HepG2 (cell line): ENCODE data around the gene AHCYL2. TPM values are rescaled to one million over a fixed set of nuclear protein-coding genes. Genes with fewer than 3 reads are reported as not detected.

Source experiments
- ATAC-seq: fragments of 200-7000 bp; cut with Tn5 transposase; 3 replicates; pipeline ENCODE4 v1.9.1; 2020; ENCODE audit warnings: mild to moderate bottlenecking, moderate library complexity
- BruUV-seq: library from RNA; stranded (reverse); fragments of 400-500 nt; replicated peaks from 2 replicates; lab custom pipeline; 2021; lab: Mats Ljungman, UMichigan
- CTCF ChIA-PET: fragments of 300-600 bp; formaldehyde crosslinking; extraction: SDS; loops from one replicate; lab custom pipeline; 2021; ENCODE audit warnings: low total read pairs, inconsistent platforms, low intra/inter-chr PET ratio; lab: Yijun Ruan, JAX
- POLR2A ChIA-PET: fragments of 350-600 bp; sonication (Branson Sonifier 250); formaldehyde crosslinking; loops from one replicate; lab custom pipeline; 2020; ENCODE audit warnings: antibody characterized with exemption, inconsistent platforms; lab: Yijun Ruan, JAX
- DNase-seq: peaks from one replicate; pipeline ENCODE4 v3.0.0-alpha.2; 2015; ENCODE audit warnings: low spot score
- FAIRE-seq: peaks from 3 replicates; lab custom pipeline; 2011; peaks lifted over from hg19 to GRCh38; lab: Jason Lieb, UNC
- H2AFZ ChIP-seq: one replicate; pipeline ENCODE4 v1.6.1; 2011; ENCODE audit warnings: low read length, inconsistent platforms
- H3K27ac ChIP-seq: fragments of 300-600 bp; 3 replicates; pipeline ENCODE4 v1.8.0; 2011; ENCODE audit warnings: mixed run types, mild to moderate bottlenecking, mixed read lengths, low read length, inconsistent platforms; ENCODE audit not compliant: insufficient read depth; ENCODE audit errors: extremely low read length
- H3K27me3 ChIP-seq, 2 experiments: fragments of 200-600 bp in 1 of 2; 2 replicates in 1 of 2; 3 replicates in 1 of 2; pipeline versions ENCODE4 v1.6.0 to v1.8.0; 2011; ENCODE audit warnings: low read length in 2 of 2, mild to moderate bottlenecking in 2 of 2, moderate library complexity in 2 of 2, inconsistent platforms in 1 of 2; ENCODE audit not compliant: insufficient read depth in 2 of 2, control insufficient read depth in 1 of 2
- H3K36me3 ChIP-seq, 2 experiments: fragments of 200-600 bp in 1 of 2; replicated peaks in 1 of 2; 2 replicates in 1 of 2; 3 replicates in 1 of 2; pipeline versions ENCODE4 v1.5.1 to v1.8.0; 2011; ENCODE audit warnings: low read length in 2 of 2, inconsistent platforms in 1 of 2; ENCODE audit not compliant: insufficient read depth in 2 of 2, control insufficient read depth in 1 of 2
- H3K4me1 ChIP-seq: 2 replicates; pipeline ENCODE4 v1.5.1; 2012; ENCODE audit warnings: low read length, inconsistent platforms; ENCODE audit not compliant: insufficient read depth
- H3K4me2 ChIP-seq: 2 replicates; pipeline ENCODE4 v1.6.0; 2011; ENCODE audit warnings: low read depth, low read length, inconsistent platforms
- H3K4me3 ChIP-seq, 3 experiments: fragments of 200-600 bp in 1 of 3; sonication (generic), shearing (Covaris generic) in 1 of 3; replicated peaks in 1 of 3; 2 replicates each; pipeline ENCODE4 v1.5.1; 2011 to 2016; ENCODE audit warnings: low read length in 3 of 3, inconsistent platforms in 2 of 3, low read depth in 2 of 3, mild to moderate bottlenecking in 2 of 3, control low read depth in 1 of 3, mixed read lengths in 1 of 3; ENCODE audit not compliant: insufficient read depth in 1 of 3
- H3K79me2 ChIP-seq: one replicate; pipeline ENCODE4 v1.6.1; 2011; ENCODE audit warnings: low read length, inconsistent platforms; ENCODE audit not compliant: insufficient read depth
- H3K9ac ChIP-seq: 2 replicates; pipeline ENCODE4 v1.6.0; 2011; ENCODE audit warnings: mild to moderate bottlenecking, low read depth, low read length, inconsistent platforms; ENCODE audit not compliant: insufficient read depth
- H3K9me3 ChIP-seq: 2 replicates; pipeline ENCODE4 v1.5.1; 2012; ENCODE audit warnings: mild to moderate bottlenecking, low read length
- H4K20me1 ChIP-seq: 2 replicates; pipeline ENCODE4 v1.6.0; 2011; ENCODE audit warnings: inconsistent platforms, mild to moderate bottlenecking, low read length, moderate library complexity; ENCODE audit not compliant: insufficient read depth
- FUBP1 ChIP-seq: sonication (generic); formaldehyde crosslinking; IDR thresholded peaks from 2 replicates; pipeline ENCODE4 v1.5.1; 2020; ENCODE audit warnings: missing genetic modification reagents, mild to moderate bottlenecking, borderline replicate concordance
- KDM6A ChIP-seq: IDR thresholded peaks from 2 replicates; pipeline ENCODE4 v1.6.1; 2016; ENCODE audit warnings: low read depth
- POLR2AphosphoS5 ChIP-seq: IDR thresholded peaks from 2 replicates; pipeline ENCODE4 v1.6.1; 2012; ENCODE audit warnings: low read depth, low read length
- SMC3 ChIP-seq: IDR thresholded peaks from 2 replicates; pipeline ENCODE4 v1.6.1; 2011; ENCODE audit warnings: low read length, improper control_type of control experiment
- SNAI1 ChIP-seq: sonication (generic); formaldehyde crosslinking; IDR thresholded peaks from 2 replicates; pipeline ENCODE4 v1.5.0; 2020; ENCODE audit warnings: mild to moderate bottlenecking, missing genetic modification reagents, borderline replicate concordance
- YEATS2 ChIP-seq: sonication (generic); formaldehyde crosslinking; IDR thresholded peaks from 2 replicates; pipeline ENCODE4 v1.4.0; 2020; ENCODE audit warnings: missing genetic modification reagents, borderline replicate concordance
- ZBTB49 ChIP-seq: sonication (generic); formaldehyde crosslinking; IDR thresholded peaks from 2 replicates; pipeline ENCODE4 v1.4.0; 2020; ENCODE audit warnings: missing genetic modification reagents, borderline replicate concordance
- ZFP62 ChIP-seq: sonication (generic); formaldehyde crosslinking; IDR thresholded peaks from 2 replicates; pipeline ENCODE4 v1.4.0; 2020; ENCODE audit warnings: missing genetic modification reagents
- ZNF574 ChIP-seq: sonication (generic); formaldehyde crosslinking; IDR thresholded peaks from 2 replicates; pipeline ENCODE4 v1.4.0; 2020; ENCODE audit warnings: missing genetic modification reagents
- ZNF670 ChIP-seq: sonication (generic); formaldehyde crosslinking; IDR thresholded peaks from 2 replicates; pipeline ENCODE4 v1.8.0; 2022; ENCODE audit warnings: mild to moderate bottlenecking, missing genetic modification reagents, borderline replicate concordance
- ZNF780A ChIP-seq: sonication (generic); formaldehyde crosslinking; IDR thresholded peaks from 2 replicates; pipeline ENCODE4 v1.8.0; 2022; ENCODE audit warnings: mild to moderate bottlenecking, missing genetic modification reagents, moderate library complexity
- WGBS: methylation state at CpG from one replicate; pipeline ENCODE4 v1.1.6; 2017; ENCODE audit warnings: low lambda C conversion rate; 5-methylcytosine and 5-hydroxymethylcytosine counted together
- in situ Hi-C: cut with HindIII; loops from 2 replicates; pipeline ENCODE4 v1.10.0; 2017; ENCODE audit warnings: low pct_unique_long_range_greater_than_20kb; ENCODE audit not compliant: extremely low pct_ligation_motif_present
- intact Hi-C: fragments of 100-400 bp; cut with micrococcal nuclease; formaldehyde crosslinking; loops from one replicate; pipeline ENCODE4 v1.10.0; 2022; ENCODE audit not compliant: unreplicated experiment
- polyA plus RNA-seq, 8 experiments: library from polyadenylated mRNA; depleted of rRNA in 3 of 8; stranded (reverse) in 7 of 8; unstranded in 1 of 8; fragments of >200 nt; fragmentation: Illumina TruSeq in 4 of 8; extraction: Trizol in 4 of 8; gene quantifications; 2 replicates each; pipeline versions ENCODE4 v1.2.1 to v1.2.3, GENCODE V29; 2011 to 2016; ENCODE audit warnings: low read depth in 4 of 8, missing spikeins in 1 of 8, mixed read lengths in 1 of 8; ENCODE audit not compliant: insufficient read depth in 1 of 8
- total RNA-seq, 5 experiments: library from RNA; depleted of rRNA; stranded (reverse); fragments of >200 nt; fragmentation: Illumina TruSeq; extraction: Trizol; gene quantifications; 2 replicates each; pipeline ENCODE4 v1.2.3, GENCODE V29; 2016; ENCODE audit warnings: low read depth in 1 of 5

The AHCYL2 gene
- total and polyA plus RNA-seq, 2 of the 13 experiments (the other 11 are each of a cell fraction or from before 2014, with no cell fraction given) = 9.5 to 14.7 TPM

- TF ChIP-seq POLR2AphosphoS5 (no peak), ZNF670 (CRISPR knock-in tag) (no peak), KDM6A (CRISPR knock-in tag) (no peak), ZNF780A (CRISPR knock-in tag) (no peak), FUBP1 (CRISPR knock-in tag) (no peak)
- CTCF ChIA-PET = no interaction called here
- no TSS peak for BruUV-seq
Measured at GRCh38 chr7:129439963-129440625, 215.3 kb downstream of the AHCYL2 start.

GRCh38 chr7:129443612-129444011, 218.8 kb downstream of the AHCYL2 start:
- H3K27me3 ChIP-seq = no peaks in the 10 kb centered on the region
- no TSS peak for BruUV-seq
- ChIA-PET POLR2A (no interaction called here), CTCF (no interaction called here)
- H3K4me1 ChIP-seq = no peaks in the 10 kb centered on the region
- no peaks in the 10 kb centered on the region for H4K20me1 ChIP-seq
- in situ Hi-C loops (no loop called here), intact Hi-C loops (no loop called here)
- no peak overlapping the region for H2AFZ ChIP-seq
- H3K4me2 ChIP-seq = no peak overlapping the region
- no peaks in the 10 kb centered on the region; a peak in 3 of 5 replicates for H3K36me3 ChIP-seq
- no peaks in the 10 kb centered on the region for H3K9me3 ChIP-seq
- FAIRE-seq = no peak
- ATAC-seq = no peak
- no peaks in the 10 kb centered on the region for H3K79me2 ChIP-seq
- no peak overlapping the region for H3K4me3 ChIP-seq
- no peak overlapping the region for H3K9ac ChIP-seq
- H3K27ac ChIP-seq = no peak overlapping the region
- no peak for DNase-seq
- WGBS = 78% methylated on average over 2 of the region's 2 CpGs
- TF ChIP-seq ZNF574 = no peak
- no peak for TF ChIP-seq SMC3
- no peak for TF ChIP-seq SNAI1 (CRISPR knock-in tag)
- no peak for TF ChIP-seq YEATS2 (CRISPR knock-in tag)
- TF ChIP-seq ZBTB49 = no peak
- TF ChIP-seq ZFP62 = no peak

More at GRCh38 chr7:129439963-129440625, 215.3 kb downstream of the AHCYL2 start:
- POLR2A ChIA-PET = no interaction called here
- Histone ChIP-seq H3K36me3 (no peaks in the 10 kb centered on the region; a peak in 2 of 5 replicates), H4K20me1 (no peaks in the 10 kb centered on the region), H3K4me1 (peaks cover 10% of the 10 kb centered on the region), H3K4me2 (no peak overlapping the region), H3K9ac (no peak overlapping the region), H3K27ac (no peak overlapping the region), H3K4me3 (no peak overlapping the region), H2AFZ (no peak overlapping the region), H3K9me3 (no peaks in the 10 kb centered on the region), H3K79me2 (no peaks in the 10 kb centered on the region), H3K27me3 (no peaks in the 10 kb centered on the region)
- ATAC-seq (no peak), DNase-seq (no peak), FAIRE-seq (no peak)
- intact Hi-C loops = no loop called here
- in situ Hi-C loops = no loop called here
- 89% methylated on average over 3 of the region's 3 CpGs for WGBS
